Measurements from ENCODE around the gene TBC1D5.

DNA sequence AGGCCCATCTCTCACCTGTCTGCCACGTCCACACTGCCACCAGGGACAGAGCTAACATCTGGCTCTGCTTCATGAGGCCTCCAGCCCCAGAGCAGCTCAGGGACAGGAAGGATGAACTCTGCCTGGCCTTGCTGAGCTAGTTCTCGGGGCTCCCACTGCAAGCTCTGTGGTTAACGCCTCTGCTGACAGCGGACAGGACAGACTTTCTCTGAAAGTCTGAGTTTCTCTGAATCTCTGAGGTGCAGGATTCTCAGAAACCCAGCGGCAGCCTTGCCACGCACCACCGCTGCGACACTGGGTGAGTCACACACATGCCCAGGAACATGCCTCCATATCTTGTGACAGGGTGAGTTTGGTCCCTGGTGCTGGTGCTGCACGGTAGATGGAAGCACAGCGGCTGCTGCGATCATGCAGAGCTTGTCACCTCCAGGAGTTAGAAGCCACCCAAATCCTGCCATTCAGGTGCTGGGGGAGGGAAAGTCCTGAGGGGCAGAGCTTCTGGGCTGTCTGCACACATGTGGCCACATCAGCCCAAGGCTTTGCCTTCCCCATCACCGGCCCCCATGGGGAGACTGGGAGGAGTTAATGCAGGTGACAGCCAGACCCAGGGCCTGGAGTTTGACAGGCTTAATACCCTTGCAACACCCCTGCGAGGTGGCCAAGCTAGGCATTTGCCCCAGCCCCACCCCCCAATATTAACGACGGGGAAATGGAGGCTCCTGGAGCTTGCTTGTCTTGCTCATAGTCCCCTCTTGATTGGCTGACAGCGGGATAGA, 590.6 kb downstream of the TBC1D5 start:
- TF ChIP-seq, protein P1, sequence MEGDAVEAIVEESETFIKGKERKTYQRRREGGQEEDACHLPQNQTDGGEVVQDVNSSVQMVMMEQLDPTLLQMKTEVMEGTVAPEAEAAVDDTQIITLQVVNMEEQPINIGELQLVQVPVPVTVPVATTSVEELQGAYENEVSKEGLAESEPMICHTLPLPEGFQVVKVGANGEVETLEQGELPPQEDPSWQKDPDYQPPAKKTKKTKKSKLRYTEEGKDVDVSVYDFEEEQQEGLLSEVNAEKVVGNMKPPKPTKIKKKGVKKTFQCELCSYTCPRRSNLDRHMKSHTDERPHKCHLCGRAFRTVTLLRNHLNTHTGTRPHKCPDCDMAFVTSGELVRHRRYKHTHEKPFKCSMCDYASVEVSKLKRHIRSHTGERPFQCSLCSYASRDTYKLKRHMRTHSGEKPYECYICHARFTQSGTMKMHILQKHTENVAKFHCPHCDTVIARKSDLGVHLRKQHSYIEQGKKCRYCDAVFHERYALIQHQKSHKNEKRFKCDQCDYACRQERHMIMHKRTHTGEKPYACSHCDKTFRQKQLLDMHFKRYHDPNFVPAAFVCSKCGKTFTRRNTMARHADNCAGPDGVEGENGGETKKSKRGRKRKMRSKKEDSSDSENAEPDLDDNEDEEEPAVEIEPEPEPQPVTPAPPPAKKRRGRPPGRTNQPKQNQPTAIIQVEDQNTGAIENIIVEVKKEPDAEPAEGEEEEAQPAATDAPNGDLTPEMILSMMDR (IDR thresholded peaks at IDR 0.05 in 8 of 11, conservative IDR thresholded peaks at IDR 0.05 in 3 of 11): no peak
- TF ChIP-seq POLR2A (IDR thresholded peaks at IDR 0.05): no peak
